IPS DF 6.9 (cell line): ENCODE data around the gene FSCN2.

Experiments used
- DNase-seq: peaks from one replicate; pipeline ENCODE4 v3.0.0-alpha.2; 2013; ENCODE audit warnings: low read depth, low spot score
- H3K27ac ChIP-seq: one replicate; pipeline ENCODE4 v1.5.1; 2013; ENCODE audit warnings: low read length, control low read depth
- H3K27me3 ChIP-seq: 2 replicates; pipeline ENCODE4 v1.6.1; 2013; ENCODE audit warnings: mild to moderate bottlenecking, low read length; ENCODE audit not compliant: control insufficient read depth, insufficient read depth
- H3K36me3 ChIP-seq: 2 replicates; pipeline ENCODE4 v1.6.1; 2013; ENCODE audit warnings: low read length; ENCODE audit not compliant: control insufficient read depth, insufficient read depth
- H3K4me1 ChIP-seq: 2 replicates; pipeline ENCODE4 v1.6.1; 2013; ENCODE audit warnings: low read length; ENCODE audit not compliant: control insufficient read depth, insufficient read depth
- H3K4me3 ChIP-seq: 2 replicates; pipeline ENCODE4 v1.5.1; 2013; ENCODE audit warnings: mild to moderate bottlenecking, low read length
- H3K9me3 ChIP-seq: 2 replicates; pipeline ENCODE4 v1.6.1; 2013; ENCODE audit warnings: low read length, inconsistent platforms; ENCODE audit not compliant: control insufficient read depth, insufficient read depth
- WGBS: extraction: QIAGEN DNeasy Blood & Tissue Kit; methylation state at CpG from one replicate; pipeline ENCODE4 v1.1.7; 2013; ENCODE audit warnings: mixed read lengths, missing lambda C conversion rate; ENCODE audit not compliant: insufficient read length, insufficient coverage; 5-methylcytosine and 5-hydroxymethylcytosine counted together

Gene FSCN2

DNA sequence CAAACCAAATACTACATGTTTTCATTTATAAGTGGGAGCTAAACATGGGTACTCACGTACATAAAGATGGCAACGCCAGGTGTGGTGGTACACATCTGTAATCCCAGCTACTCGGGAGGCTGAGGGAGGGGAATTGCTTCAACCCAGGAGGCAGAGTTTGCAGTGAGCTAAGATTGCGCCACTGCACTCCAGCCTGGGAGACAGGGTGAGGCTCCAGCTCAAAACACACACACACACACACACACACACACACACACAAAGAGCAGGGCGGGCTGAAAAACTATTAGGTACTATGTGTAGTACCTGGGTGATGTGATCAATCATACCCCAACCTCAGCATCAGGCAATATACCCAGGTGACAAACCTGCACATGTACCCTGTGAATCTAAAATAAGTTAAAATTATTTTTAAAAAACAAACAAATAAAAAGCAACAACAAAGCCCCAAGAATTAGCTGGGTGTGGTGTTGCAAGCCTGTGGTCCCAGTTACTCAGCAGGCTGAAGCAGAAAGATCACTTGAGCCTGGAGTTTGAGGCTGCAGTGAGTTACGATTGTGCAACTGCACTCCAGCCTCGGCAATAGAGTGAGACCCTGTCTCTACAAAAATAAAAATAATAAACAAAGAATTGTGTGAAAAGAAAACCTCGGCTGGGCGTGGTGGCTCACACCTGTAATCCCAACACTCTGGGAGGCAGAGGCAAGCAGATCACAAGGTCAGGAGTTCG lies 35.8 kb downstream of the FSCN2 start:
- no peaks in the 10 kb centered on the region for H3K9me3 ChIP-seq
- no peaks in the 10 kb centered on the region for H3K4me1 ChIP-seq
- no CpG with 5 or more reads among the region's 10 CpGs for WGBS
- H3K27ac ChIP-seq, result no peak overlapping the region
- no peaks in the 10 kb centered on the region for H3K27me3 ChIP-seq
- H3K4me3 ChIP-seq, result no peak overlapping the region
- no peak for DNase-seq
- peaks cover 31% of the 10 kb centered on the region for H3K36me3 ChIP-seq

DNA sequence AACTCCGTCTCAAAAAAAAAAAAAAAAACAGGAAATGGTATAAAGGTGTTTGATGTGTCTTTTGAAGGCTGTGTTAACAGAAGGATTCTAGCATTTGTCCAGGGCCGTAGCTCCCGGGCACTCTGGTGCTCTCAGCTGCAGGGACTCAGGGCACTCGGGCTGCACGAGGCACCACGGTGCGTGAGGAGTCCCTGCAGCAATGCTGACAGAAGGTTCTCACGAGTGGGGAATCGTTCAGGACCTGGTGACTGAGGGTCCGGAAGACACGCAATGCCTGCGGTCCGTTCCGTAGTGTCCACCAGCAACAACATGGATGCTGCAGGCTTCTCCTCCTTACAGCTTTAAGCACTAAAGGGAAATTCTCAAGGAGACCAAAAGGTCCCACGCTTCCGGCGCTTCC lies 36.6 kb downstream of the FSCN2 start:
- H3K27me3 ChIP-seq, result no peaks in the 10 kb centered on the region
- peaks cover 33% of the 10 kb centered on the region for H3K36me3 ChIP-seq
- no peak for DNase-seq
- no CpG with 5 or more reads among the region's 17 CpGs for WGBS
- H3K9me3 ChIP-seq, result no peaks in the 10 kb centered on the region
- no peaks in the 10 kb centered on the region for H3K4me1 ChIP-seq
- no peak overlapping the region for H3K4me3 ChIP-seq
- no peak overlapping the region for H3K27ac ChIP-seq

GRCh38 chr17:81565231-81565630 lies 37.1 kb downstream of the FSCN2 start:
- no peaks in the 10 kb centered on the region for H3K27me3 ChIP-seq
- no peaks in the 10 kb centered on the region for H3K4me1 ChIP-seq
- H3K9me3 ChIP-seq, result no peaks in the 10 kb centered on the region
- no peak overlapping the region for H3K4me3 ChIP-seq
- no CpG with 5 or more reads among the region's 16 CpGs for WGBS
- DNase-seq, result no peak
- H3K27ac ChIP-seq, result no peak overlapping the region
- H3K36me3 ChIP-seq, result peaks cover 37% of the 10 kb centered on the region

- Histone ChIP-seq H3K9me3 (no peaks in the 10 kb centered on the region), H3K27ac (no peak overlapping the region), H3K4me3 (no peak overlapping the region), H3K27me3 (no peaks in the 10 kb centered on the region), H3K4me1 (no peaks in the 10 kb centered on the region), H3K36me3 (peaks cover 48% of the 10 kb centered on the region)
- no CpG with 5 or more reads among the region's 8 CpGs for WGBS
- DNase-seq, result no peak
These were observed 38.4 kb downstream of the FSCN2 start for GRCh38 chr17:81566461-81567126.

DNA sequence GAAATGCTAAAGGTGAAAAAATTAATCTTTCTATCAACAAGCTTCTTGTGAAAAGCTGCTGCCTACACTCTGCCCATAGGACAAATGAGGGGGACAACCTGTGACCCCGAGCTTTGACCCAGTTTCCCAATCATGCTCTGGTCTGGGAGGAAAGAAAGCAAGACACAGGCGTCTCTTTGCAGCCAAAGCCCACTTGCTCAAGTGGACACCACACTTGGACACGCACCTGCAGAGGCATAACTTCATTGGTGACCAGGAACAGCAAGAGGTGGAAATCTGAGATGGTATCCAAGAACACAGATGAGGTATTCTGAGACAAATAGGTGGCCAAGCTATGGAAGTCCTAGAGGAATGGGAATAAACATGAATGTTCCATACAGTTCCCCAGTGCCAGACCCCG lies 39.0 kb downstream of the FSCN2 start:
- H3K9me3 ChIP-seq, result no peaks in the 10 kb centered on the region
- peaks cover 47% of the 10 kb centered on the region for H3K36me3 ChIP-seq
- H3K4me1 ChIP-seq, result no peaks in the 10 kb centered on the region
- H3K27ac ChIP-seq, result no peak overlapping the region
- DNase-seq, result no peak
- no peak overlapping the region for H3K4me3 ChIP-seq
- H3K27me3 ChIP-seq, result no peaks in the 10 kb centered on the region
- WGBS, result no CpG with 5 or more reads among the region's 4 CpGs

DNA sequence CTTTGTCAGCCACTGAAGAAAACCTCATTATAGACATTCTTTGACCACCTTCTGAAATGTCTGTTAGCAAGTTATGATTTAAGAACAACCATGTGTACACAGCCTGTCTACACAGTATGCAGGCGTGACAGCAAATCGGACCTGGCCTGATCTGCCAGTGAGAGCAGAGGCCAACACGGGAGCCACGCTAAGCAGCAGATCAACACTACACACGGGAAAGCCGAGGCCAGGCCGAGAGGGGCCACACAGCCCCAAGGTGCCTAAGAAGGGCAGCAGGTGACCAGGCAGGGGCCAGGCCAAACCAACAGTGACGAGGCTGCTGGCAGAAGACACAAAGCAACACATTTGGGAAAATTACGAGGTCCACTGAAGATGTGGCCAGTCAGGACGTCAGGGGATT lies 40.2 kb downstream of the FSCN2 start:
- no peak overlapping the region for H3K27ac ChIP-seq
- no peaks in the 10 kb centered on the region for H3K4me1 ChIP-seq
- no peak for DNase-seq
- no peak overlapping the region for H3K4me3 ChIP-seq
- H3K9me3 ChIP-seq, result no peaks in the 10 kb centered on the region
- H3K27me3 ChIP-seq, result no peaks in the 10 kb centered on the region
- peaks cover 47% of the 10 kb centered on the region for H3K36me3 ChIP-seq
- WGBS, result no CpG with 5 or more reads among the region's 10 CpGs

DNA sequence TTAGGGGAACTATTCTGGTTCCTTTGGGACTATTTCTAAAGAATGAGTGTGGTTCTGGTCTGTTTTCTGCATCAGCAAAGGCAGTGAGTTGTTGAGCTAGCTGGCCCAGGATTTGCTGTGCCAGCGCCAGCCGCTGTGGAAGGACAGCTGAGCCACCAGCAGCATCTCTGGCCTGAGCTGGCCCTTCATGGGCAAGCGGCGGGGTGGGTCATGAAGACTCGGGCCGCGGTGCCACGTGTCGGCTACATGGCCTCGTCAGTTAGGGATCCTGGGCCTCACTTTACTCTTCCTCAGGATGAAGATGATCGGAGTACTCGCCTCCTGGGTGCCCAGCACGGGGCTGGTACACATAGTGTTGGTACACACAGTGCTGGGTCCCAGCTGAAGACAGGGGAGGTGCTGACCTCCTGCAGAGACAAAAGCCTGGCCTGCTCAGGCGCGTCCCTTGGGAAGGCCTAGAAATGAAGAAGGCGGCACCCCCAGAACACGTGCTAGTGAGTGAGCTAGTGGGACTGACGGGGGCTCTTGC lies 41.9 kb downstream of the FSCN2 start:
- Histone ChIP-seq H3K4me1 (no peaks in the 10 kb centered on the region), H3K27ac (no peak overlapping the region), H3K9me3 (no peaks in the 10 kb centered on the region), H3K27me3 (no peaks in the 10 kb centered on the region), H3K36me3 (peaks cover 41% of the 10 kb centered on the region), H3K4me3 (no peak overlapping the region)
- no CpG with 5 or more reads among the region's 18 CpGs for WGBS
- DNase-seq, result no peak

DNA sequence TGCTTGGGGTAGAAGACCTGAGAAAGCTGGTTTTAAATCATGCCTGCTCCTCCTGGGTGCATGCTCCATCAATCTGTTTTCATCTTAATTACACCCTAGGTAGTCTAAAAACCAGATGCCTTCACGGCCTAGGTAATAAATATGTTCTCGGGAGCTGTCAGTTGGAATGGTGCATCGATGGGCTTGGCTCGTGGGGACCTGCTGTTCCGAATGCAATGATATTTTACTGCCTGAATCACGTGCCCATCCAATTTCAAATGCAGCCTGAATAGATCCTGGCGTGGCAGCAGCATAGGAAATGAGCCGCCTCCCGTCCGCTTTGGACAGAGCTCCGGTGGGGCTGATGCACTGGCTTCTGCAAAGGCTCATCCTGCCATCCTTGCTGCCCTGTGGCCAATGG lies 42.8 kb downstream of the FSCN2 start:
- Histone ChIP-seq H3K27ac (no peak overlapping the region), H3K4me3 (no peak overlapping the region), H3K4me1 (no peaks in the 10 kb centered on the region), H3K36me3 (peaks cover 32% of the 10 kb centered on the region), H3K9me3 (no peaks in the 10 kb centered on the region), H3K27me3 (no peaks in the 10 kb centered on the region)
- no peak for DNase-seq
- no CpG with 5 or more reads among the region's 11 CpGs for WGBS

GRCh38 chr17:81572563-81573168 lies 44.5 kb downstream of the FSCN2 start:
- WGBS, result no CpG with 5 or more reads among the region's 12 CpGs
- Histone ChIP-seq H3K4me1 (no peaks in the 10 kb centered on the region), H3K4me3 (no peak overlapping the region), H3K9me3 (no peaks in the 10 kb centered on the region), H3K27me3 (no peaks in the 10 kb centered on the region), H3K36me3 (peaks cover 23% of the 10 kb centered on the region), H3K27ac (no peak overlapping the region)
- DNase-seq, result no peak

DNA sequence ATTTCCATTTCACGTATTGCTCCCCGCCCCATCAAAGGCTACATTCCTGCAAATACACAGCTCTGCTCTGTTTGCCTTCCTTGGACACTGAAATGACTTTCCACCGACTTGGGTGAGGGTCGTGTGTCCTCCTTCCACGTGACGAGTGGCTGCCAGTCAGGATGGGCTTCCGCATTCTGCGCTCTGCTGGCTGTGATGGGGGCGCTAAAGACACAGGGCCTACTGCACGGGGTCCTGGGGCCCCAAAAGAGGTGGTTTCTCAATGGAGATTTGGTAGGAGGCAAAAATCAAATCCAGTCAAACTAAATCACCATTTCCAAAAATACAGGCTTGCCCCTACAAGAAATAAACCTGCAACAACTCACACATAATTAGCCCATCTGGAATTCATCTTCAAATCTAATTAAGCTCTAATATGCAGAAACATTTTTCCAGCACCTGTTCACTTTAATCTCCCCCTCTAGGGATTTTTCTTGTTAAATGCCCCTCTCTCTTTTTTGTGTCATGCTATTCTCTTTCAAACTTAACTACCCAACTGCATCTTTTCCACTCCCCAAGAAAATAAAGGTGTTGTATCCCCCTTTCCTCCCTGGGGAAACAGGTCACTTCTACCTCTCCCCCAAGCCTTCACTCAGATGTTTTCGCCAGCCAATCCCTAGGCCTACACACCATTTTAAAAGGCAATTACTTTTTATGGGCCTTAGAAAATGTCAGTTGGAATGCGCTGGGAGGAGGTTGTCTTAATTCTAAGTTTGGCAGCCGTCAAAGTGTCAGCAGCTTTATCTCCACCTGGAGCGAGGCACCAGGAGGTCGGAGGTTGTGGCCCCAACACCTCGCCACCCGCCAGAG lies 45.8 kb downstream of the FSCN2 start:
- Histone ChIP-seq H3K27me3 (no peaks in the 10 kb centered on the region), H3K36me3 (peaks cover 18% of the 10 kb centered on the region), H3K4me1 (no peaks in the 10 kb centered on the region), H3K27ac (no peak overlapping the region), H3K9me3 (no peaks in the 10 kb centered on the region), H3K4me3 (no peak overlapping the region)
- no CpG with 5 or more reads among the region's 17 CpGs for WGBS
- no peak for DNase-seq
